Activated CD4-positive, alpha-beta T cell treated with anti-CD3 and anti-CD28 coated beads, Interleukin-2, amount 50 U/mL, for 1 hour (primary cell): ENCODE measurements around the gene CCDC158.
"Not testable (repeated sequence)": the region's sequence is repeated elsewhere in the genome, so short reads cannot be mapped to it uniquely, and the experiment has no call there.

Experiments used
- DNase-seq: peaks from one replicate; pipeline ENCODE4 v3.0.0-alpha.2; 2020

The CCDC158 gene

GRCh38 chr4:76363556-76364290 lies 57.2 kb downstream of the CCDC158 start:
- DNase-seq: no peak

GRCh38 chr4:76361689-76362412 lies 59.1 kb downstream of the CCDC158 start:
- DNase-seq: no peak

DNA sequence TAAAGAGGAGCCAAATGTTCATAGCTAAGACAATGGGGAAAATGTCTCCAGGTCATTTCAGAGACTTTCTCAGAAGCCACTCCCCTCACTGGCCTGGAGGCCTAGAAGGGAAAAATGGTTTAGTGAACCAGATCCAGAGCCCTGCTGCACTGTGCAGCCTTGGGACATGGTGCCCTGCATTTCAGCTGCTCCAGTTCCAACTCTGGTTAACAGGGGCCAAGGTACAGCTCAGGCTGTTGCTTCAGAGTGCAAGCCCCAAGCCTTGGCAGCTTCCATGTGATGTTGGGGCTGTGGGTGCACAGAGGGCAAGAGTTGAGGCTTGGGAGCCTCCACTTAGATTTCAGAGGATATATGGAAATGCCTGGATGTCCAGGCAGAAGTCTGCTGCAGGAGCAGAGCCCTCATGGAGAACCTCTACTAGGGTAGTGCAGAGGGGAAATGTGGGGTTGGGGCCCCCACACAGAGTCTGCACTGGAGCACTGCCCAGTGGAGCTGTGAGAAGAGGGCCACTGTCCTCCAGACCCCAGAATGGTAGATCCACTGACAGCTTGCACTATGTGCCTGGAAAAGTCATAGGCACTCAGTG lies 61.0 kb downstream of the CCDC158 start:
- DNase-seq: not testable (repeated sequence)

GRCh38 chr4:76357981-76358380 lies 63.0 kb downstream of the CCDC158 start:
- no peak for DNase-seq

GRCh38 chr4:76354517-76355473 lies 66.1 kb downstream of the CCDC158 start:
- no peak for DNase-seq

DNA sequence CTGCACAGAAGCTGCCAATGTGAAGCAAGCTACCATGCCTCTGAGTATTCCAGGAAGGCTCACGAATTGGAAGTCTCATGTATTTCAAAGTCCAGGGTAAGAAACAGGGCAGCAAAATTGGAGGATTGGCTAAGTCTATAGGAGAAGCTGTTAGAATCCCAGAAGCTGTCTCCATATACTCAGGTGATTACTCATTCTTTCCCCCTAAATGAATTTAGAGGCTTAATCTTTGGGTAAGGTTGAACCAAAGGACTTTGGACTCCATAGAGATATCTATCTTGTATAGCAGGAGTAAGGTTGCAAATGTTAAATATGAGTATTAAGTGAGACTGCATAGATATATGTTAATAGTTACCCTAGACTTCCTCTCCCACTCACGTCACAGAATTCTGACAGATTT lies 78.1 kb downstream of the CCDC158 start:
- no peak for DNase-seq

GRCh38 chr4:76342191-76342590 lies 78.8 kb downstream of the CCDC158 start:
- no peak for DNase-seq

DNA sequence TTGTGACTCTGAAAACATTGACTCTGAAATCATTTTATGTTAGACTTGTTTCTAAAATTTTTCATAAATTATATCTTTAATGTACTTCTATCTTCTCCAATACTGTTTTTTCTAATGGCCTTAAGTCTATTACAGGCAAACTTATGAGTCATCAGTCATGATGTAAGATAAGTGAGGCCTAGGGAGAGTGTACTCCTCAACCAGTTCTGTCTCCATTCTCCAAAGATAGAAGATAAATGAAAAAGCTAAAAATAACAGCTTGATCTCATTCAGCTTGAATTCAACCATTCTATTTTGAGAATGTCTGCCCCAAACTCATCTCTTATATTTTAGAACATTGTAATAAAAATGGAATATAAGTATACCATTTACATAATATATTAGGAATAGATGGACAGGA lies 79.9 kb downstream of the CCDC158 start:
- DNase-seq: no peak

- no peak for DNase-seq
These were observed 81.6 kb downstream of the CCDC158 start for GRCh38 chr4:76339364-76339763.

GRCh38 chr4:76334885-76335284 lies 86.1 kb downstream of the CCDC158 start:
- DNase-seq: no peak

DNA sequence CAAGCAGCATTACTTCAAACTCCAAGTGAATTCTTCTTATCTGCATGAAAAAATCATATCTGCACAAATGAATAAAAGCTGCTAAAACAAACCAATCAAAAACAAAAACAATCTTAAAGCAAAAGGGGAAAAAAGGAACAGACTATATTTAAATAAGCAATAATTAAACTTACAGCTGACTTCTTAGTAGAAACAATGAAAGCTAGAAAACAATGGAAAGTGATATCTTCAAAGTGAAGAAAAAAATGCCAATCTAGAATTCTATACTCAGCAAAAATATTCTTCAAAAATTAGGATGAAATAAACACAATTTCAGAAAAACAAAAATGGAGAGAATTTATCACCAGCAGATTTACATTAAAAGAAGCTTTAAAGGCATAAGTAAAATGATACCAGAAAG lies 94.4 kb downstream of the CCDC158 start:
- DNase-seq: no peak

DNA sequence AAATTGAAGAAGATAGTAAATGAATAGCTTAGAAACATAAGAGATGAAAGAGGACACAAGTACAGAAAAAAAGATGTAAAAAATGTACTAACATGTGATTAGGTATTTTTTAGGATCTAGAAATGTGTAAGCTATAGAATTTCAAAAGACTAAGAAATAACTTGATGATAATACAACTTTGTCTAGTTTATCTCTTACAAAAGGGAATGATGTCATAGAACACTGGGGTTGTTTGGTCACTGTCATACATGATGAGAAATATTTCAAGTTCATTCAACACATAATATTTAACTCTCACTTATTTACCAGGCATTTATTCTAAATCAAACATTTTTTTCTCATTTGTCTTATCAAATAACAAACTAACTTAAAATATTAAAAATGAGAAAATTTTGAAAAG lies 95.9 kb downstream of the CCDC158 start:
- DNase-seq: no peak

DNA sequence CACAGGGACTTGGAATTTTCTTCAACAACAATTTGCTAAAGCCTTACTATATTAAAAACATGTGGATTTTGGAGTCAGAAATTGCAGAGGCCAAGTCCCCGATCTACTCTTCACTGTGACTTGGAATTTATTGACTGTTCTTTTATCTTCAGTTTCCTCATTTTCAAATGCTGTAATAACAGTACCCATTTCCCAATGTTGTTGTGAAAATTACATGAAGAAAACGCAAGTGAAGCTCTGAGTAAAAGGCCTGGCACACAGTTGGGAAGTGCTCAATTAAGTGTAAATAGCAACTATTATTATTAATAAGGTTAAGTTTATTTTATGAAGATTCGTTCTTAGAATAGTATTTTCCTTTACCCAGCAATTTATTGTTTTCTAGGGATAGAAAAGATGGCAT lies 98.7 kb downstream of the CCDC158 start:
- DNase-seq: no peak

GRCh38 chr4:76316131-76316530 lies 104.8 kb downstream of the CCDC158 start:
- no peak for DNase-seq

- DNase-seq: no peak
These were observed 105.5 kb downstream of the CCDC158 start for GRCh38 chr4:76315267-76315918.

- DNase-seq: no peak
These were observed 107.4 kb downstream of the CCDC158 start for GRCh38 chr4:76313547-76313946.

DNA sequence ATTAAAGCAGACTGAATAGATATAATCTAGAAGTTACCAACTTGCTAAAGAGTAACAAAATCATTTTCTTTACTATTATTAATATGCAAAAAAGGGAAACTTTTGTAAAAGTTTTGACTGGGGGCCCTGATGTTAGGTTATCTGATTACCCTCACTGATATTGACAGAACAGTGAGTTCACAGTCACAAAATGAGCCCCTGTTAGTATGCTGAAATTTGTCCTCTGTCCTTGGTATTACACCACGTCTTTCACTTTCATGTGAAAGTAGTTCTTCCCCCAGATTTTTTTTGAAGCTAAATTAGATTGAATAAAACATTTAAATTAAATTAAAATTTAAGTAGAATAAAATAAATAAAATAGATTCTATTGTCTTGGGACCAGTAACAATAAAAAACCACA lies 108.5 kb downstream of the CCDC158 start:
- no peak for DNase-seq

- DNase-seq: no peak
These were observed 109.0 kb downstream of the CCDC158 start for GRCh38 chr4:76311896-76312331.

DNA sequence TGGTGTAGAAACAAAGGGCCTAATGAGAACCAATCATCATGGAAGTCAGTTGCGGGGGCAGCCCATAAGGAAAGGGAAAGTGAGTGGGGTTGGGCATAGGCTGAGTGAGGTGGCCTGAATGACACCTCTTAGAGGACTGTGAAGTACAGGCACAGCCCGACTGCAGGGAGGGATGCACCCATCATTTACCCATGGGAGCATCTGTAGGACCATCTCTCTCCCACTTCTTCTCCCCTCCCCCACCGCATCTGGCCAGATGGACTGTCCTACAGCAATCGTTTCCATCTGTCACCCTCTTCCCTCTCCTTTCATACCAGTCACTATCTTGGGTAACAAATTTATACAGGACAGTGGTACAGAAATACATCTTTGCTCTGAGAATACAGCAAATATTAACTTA lies 110.3 kb downstream of the CCDC158 start:
- no peak for DNase-seq

DNA sequence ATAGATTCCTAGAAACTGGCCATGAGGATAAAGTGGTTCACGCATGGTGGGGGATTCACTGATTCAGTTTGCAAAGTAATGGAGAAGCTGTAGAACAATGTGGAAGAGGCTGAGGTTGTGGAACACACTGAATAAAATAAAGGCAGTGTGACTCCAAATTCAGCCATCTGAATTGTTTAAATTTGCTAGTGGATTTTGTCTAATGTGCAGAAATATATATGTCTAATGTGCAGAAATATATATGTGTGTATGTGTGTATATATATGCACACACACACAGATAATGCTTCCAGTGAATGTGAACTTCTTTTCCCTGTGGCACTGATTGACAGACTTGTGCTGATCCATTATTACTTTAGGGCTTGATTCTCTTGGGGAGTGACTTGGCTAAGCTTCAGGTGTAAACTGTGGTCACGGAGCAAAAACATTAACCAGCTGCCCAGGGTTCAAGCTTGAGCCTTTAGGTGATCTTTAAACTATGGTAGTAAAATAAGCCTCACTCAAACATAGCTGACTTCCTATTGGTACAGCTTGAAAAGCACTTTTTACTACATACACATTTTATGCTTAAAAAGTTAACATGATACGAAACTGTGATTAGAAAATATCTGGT lies 110.9 kb downstream of the CCDC158 start:
- DNase-seq: no peak

DNA sequence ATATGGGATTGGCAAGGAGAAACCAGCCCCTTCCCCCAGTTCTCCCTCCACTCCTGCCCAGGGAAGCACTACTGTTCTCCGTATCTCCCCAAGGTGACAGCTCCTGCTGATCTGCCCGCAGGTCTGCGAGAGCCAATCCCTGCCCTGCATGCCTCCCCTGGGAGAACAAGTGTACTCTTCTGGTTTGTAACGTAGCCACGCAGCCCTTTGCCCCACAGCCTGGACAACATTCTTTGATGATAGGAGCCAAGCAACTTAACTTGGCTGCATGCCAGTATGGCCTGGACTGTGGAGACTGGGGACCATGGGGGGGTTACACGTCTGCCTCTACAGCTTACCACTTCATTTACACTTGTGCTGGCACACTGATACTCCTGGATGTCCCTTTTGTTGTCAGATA lies 112.4 kb downstream of the CCDC158 start:
- DNase-seq: no peak

DNA sequence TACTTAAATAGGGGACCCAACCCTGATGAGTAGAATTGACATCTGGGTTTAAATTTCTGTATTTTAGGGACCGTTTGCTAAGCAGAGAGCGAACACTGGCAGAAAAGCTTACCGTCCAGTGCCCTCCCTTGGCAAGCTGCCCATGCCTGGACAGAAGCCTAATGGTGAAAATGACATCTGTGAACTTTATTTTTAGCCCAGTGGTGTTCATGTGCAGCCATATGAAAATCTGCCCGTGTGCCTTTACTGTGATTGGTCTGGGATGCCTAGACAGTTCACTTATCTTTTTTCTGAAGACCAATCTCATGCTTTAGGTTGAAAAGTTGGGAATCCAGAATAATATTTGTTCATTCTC lies 113.3 kb downstream of the CCDC158 start:
- no peak for DNase-seq
